AG04449 (cell line): ENCODE measurements around the gene FASTK.

Source experiments
- CTCF ChIA-PET: fragments of 350-600 bp; formaldehyde crosslinking; extraction: SDS; loops from one replicate; lab custom pipeline; 2021; ENCODE audit warnings: antibody characterized with exemption; lab: Yijun Ruan, JAX
- POLR2A ChIA-PET: fragments of 400-600, 350-600 bp; formaldehyde crosslinking; extraction: SDS; loops from one replicate; lab custom pipeline; 2020; ENCODE audit warnings: antibody characterized with exemption, inconsistent platforms; lab: Yijun Ruan, JAX
- DNase-seq: peaks from one replicate; pipeline ENCODE4 v3.0.0-alpha.2; 2010; ENCODE audit warnings: low read depth, low spot score
- H3K4me3 ChIP-seq: 2 replicates; pipeline ENCODE4 v1.5.1; 2011; ENCODE audit warnings: low read depth, mild to moderate bottlenecking, control low read depth, low read length
- TF ChIP-seq, protein P1 (sequence below): IDR thresholded peaks from one replicate; pipeline ENCODE4 v1.5.1; 2011; ENCODE audit warnings: mild to moderate bottlenecking, moderate library complexity, low read length, control low read depth, inconsistent platforms; ENCODE audit not compliant: insufficient read depth; ENCODE audit errors: missing control alignments

Gene FASTK

GRCh38 chr7:151099486-151100211, 19.0 kb upstream of the FASTK start:
- H3K4me3 ChIP-seq = no peak overlapping the region
- POLR2A ChIA-PET = no interaction called here
- TF ChIP-seq, protein P1, sequence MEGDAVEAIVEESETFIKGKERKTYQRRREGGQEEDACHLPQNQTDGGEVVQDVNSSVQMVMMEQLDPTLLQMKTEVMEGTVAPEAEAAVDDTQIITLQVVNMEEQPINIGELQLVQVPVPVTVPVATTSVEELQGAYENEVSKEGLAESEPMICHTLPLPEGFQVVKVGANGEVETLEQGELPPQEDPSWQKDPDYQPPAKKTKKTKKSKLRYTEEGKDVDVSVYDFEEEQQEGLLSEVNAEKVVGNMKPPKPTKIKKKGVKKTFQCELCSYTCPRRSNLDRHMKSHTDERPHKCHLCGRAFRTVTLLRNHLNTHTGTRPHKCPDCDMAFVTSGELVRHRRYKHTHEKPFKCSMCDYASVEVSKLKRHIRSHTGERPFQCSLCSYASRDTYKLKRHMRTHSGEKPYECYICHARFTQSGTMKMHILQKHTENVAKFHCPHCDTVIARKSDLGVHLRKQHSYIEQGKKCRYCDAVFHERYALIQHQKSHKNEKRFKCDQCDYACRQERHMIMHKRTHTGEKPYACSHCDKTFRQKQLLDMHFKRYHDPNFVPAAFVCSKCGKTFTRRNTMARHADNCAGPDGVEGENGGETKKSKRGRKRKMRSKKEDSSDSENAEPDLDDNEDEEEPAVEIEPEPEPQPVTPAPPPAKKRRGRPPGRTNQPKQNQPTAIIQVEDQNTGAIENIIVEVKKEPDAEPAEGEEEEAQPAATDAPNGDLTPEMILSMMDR = no peak

DNA sequence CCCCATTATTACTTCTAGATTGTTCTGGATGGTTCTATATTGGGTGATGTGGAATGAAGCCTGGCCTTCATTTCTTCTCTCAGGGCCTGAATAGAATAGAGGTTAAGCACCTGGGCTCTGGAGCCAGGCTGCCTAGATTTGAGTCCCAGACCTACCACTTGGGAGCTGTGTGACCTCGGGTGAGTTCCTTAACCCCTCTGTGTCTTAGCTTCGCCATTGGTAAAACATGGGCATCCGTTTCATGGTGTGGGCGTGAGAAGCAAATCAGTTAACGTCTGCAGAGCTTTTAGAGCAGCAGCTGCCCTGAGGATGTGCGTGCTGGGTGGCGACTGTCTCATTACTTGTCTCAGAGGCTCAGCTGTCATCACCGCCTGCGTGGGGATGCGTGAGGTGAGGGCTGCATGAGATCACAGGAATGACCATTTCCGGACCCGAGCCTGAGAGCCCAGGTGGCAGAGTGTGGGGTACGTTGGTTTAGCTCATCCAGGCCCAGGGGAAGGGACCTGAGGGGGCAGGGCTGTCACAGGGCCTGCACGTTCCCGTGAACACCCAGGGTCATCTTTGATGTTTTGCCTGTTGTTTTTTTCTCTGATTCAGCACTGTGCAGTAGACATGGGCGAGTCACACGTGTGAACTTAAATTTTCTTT, 15.3 kb upstream of the FASTK start:
- ChIA-PET CTCF (interaction anchor here (1.1 to 19.2 kb wide), 2 partner anchors 9 to 14 kb away, joined by 4 to 347 read pairs; partner anchors contain the start of gene AGAP3), POLR2A (interaction anchor here (0.6 kb wide), 1 partner anchor 17 kb away, joined by 3 read pairs; no protein-coding TSS in a partner anchor)
- H3K4me3 ChIP-seq = no peak overlapping the region
- TF ChIP-seq, protein P1 = no peak
- DNase-seq = no peak

More at GRCh38 chr7:151099486-151100211, 19.0 kb upstream of the FASTK start:
- no peak for DNase-seq
- CTCF ChIA-PET = interaction anchor here (1.2 to 5.6 kb wide), 2 partner anchors 12 kb away, joined by 3 to 52 read pairs; no protein-coding TSS in a partner anchor

DNA sequence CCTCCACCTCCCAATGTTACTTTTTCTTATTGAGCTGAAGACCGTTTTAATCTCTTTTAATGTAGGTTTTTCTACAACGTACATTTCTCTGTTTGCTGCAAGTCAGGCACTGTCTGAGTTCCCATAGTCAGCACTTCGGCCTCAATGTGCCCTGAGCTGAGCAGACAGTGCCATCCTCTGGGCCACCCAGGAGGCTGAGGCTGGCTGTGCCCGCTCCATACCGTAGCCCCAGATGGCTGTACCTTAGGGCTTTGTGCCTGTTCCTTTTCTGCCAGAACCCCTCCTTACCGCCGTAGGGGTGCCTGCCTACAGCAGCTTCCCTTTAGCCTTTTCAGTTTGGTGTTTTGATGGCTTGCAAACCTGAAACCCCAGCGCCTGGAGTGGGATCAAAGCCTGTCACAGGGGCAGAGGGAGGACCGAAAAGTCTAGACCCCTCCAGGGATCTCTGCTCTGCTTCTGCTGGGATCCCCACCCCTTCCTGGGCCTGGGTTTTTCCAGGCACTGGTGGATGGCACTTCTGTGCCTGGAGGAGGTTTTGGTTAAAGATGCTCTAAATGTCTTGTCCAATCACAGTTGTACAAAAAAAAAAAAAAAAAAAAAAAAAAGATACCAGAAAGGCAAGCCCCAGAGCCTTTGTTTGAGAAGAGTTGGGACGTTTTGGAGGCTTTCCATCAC, 14.7 kb upstream of the FASTK start:
- TF ChIP-seq, protein P1 = no peak
- no peak for DNase-seq
- no peak overlapping the region for H3K4me3 ChIP-seq
- ChIA-PET CTCF (interaction anchor here (19.2 kb wide), 1 partner anchor 15 kb away, joined by 347 read pairs; no protein-coding TSS in a partner anchor), POLR2A (interaction anchor here (0.6 kb wide), 1 partner anchor 18 kb away, joined by 3 read pairs; no protein-coding TSS in a partner anchor)

- DNase-seq = no peak
- no peak overlapping the region for H3K4me3 ChIP-seq
- TF ChIP-seq, protein P1 = no peak
- POLR2A ChIA-PET = interaction anchor here (0.6 kb wide), 1 partner anchor 44 kb away, joined by 3 read pairs; no protein-coding TSS in a partner anchor
- CTCF ChIA-PET = interaction anchor here (1.2 to 19.2 kb wide), 2 partner anchors 15 to 29 kb away, joined by 6 to 347 read pairs; no protein-coding TSS in a partner anchor
These were observed 14.1 kb upstream of the FASTK start for GRCh38 chr7:151094675-151095074.

DNA sequence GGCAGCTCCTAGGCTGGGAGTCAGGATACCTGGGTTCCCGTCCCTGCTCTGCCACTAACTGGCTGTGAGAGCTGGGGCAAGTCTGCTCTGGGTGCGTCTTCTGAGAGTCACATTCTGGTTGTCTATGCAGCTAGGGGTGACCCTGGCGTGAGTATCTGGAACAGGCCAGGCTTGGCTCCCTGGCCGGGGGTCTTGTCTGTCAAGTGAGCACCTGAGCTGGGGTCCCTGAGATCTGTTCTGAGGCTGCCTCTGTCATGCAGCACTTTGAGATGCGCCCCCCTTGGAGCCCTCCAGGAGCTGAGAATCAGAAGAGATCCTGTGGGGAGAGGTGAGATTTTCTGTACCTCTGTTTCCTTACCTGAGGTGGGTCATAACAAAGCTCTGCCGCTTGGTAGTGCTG, 13.1 kb upstream of the FASTK start:
- no peak overlapping the region for H3K4me3 ChIP-seq
- no peak for DNase-seq
- TF ChIP-seq, protein P1 = no peak
- ChIA-PET POLR2A (interaction anchor here (0.6 kb wide), 1 partner anchor 92 kb away, joined by 3 read pairs; no protein-coding TSS in a partner anchor), CTCF (interaction anchor here (1.0 to 19.2 kb wide), 3 partner anchors 9 to 30 kb away, joined by 3 to 347 read pairs (median 6); no protein-coding TSS in a partner anchor)
